Loucy (cell line): ENCODE results near the gene ERI2.

Experiments used
- H2AFZ ChIP-seq: fragments of 200-600 bp; sonication (generic); 2 replicates; pipeline ENCODE4 v1.6.0; 2016; ENCODE audit warnings: antibody characterized with exemption, mild to moderate bottlenecking, low read length, moderate library complexity
- H3F3A ChIP-seq: fragments of 200-600 bp; 2 replicates; pipeline ENCODE4 v1.6.0; 2016; ENCODE audit warnings: antibody characterized with exemption, low read depth, mild to moderate bottlenecking
- H3K27me3 ChIP-seq: fragments of 200-600 bp; sonication (generic); 2 replicates; pipeline ENCODE4 v1.6.1; 2014; ENCODE audit warnings: low read length, mild to moderate bottlenecking; ENCODE audit not compliant: insufficient read depth, poor library complexity, severe bottlenecking
- H3K36me3 ChIP-seq: fragments of 200-600 bp; sonication (generic); 2 replicates; pipeline ENCODE4 v1.6.1; 2016; ENCODE audit warnings: low read length; ENCODE audit not compliant: insufficient read depth
- H3K4me1 ChIP-seq: fragments of 200-600 bp; sonication (generic); 2 replicates; pipeline ENCODE4 v1.5.1; 2014; ENCODE audit warnings: low read length, mild to moderate bottlenecking; ENCODE audit not compliant: insufficient read depth, poor library complexity, severe bottlenecking
- H3K4me2 ChIP-seq: fragments of 200-600 bp; sonication (generic); 2 replicates; pipeline ENCODE4 v1.6.0; 2014; ENCODE audit warnings: antibody characterized with exemption, low read length, low read depth, mild to moderate bottlenecking; ENCODE audit not compliant: poor library complexity, severe bottlenecking
- H3K4me3 ChIP-seq: fragments of 200-600 bp; sonication (generic); 2 replicates; pipeline ENCODE4 v1.5.1; 2014; ENCODE audit warnings: low read length, mild to moderate bottlenecking, mixed read lengths; ENCODE audit not compliant: poor library complexity, severe bottlenecking
- H3K79me2 ChIP-seq: fragments of 200-600 bp; sonication (generic); 2 replicates; pipeline ENCODE4 v1.6.1; 2014; ENCODE audit warnings: low read length; ENCODE audit not compliant: insufficient read depth
- H3K9ac ChIP-seq: fragments of 200-600 bp; sonication (generic); 2 replicates; pipeline ENCODE4 v1.6.0; 2014; ENCODE audit warnings: mild to moderate bottlenecking, low read depth, low read length, moderate library complexity; ENCODE audit not compliant: poor library complexity, severe bottlenecking
- H3K9me2 ChIP-seq: fragments of 200-600 bp; sonication (generic); replicated peaks from 2 replicates; pipeline ENCODE4 v1.6.1; 2016; ENCODE audit warnings: low read depth, low read length, mixed read lengths
- H3K9me3 ChIP-seq: fragments of 200-600 bp; sonication (generic); 2 replicates; pipeline ENCODE4 v1.6.1; 2014; ENCODE audit warnings: mild to moderate bottlenecking, antibody characterized with exemption, low read length, low read depth; ENCODE audit not compliant: insufficient read depth
- H4K20me1 ChIP-seq: fragments of 200-600 bp; sonication (generic); 2 replicates; pipeline ENCODE4 v1.6.0; 2014; ENCODE audit warnings: antibody characterized with exemption, low read length, mild to moderate bottlenecking; ENCODE audit not compliant: insufficient read depth, poor library complexity, severe bottlenecking
- EZH2phosphoT487 ChIP-seq: fragments of 200-600 bp; IDR thresholded peaks from 2 replicates; pipeline ENCODE4 v1.6.1; 2018; ENCODE audit warnings: antibody characterized with exemption, mild to moderate bottlenecking, moderate library complexity, borderline replicate concordance
- TF ChIP-seq, protein P1 (sequence below): fragments of 200-600 bp; sonication (generic); conservative IDR thresholded peaks from 2 replicates; pipeline ENCODE4 v1.5.1; 2014; ENCODE audit warnings: mild to moderate bottlenecking, antibody characterized with exemption, low read length

The ERI2 gene, protein sequence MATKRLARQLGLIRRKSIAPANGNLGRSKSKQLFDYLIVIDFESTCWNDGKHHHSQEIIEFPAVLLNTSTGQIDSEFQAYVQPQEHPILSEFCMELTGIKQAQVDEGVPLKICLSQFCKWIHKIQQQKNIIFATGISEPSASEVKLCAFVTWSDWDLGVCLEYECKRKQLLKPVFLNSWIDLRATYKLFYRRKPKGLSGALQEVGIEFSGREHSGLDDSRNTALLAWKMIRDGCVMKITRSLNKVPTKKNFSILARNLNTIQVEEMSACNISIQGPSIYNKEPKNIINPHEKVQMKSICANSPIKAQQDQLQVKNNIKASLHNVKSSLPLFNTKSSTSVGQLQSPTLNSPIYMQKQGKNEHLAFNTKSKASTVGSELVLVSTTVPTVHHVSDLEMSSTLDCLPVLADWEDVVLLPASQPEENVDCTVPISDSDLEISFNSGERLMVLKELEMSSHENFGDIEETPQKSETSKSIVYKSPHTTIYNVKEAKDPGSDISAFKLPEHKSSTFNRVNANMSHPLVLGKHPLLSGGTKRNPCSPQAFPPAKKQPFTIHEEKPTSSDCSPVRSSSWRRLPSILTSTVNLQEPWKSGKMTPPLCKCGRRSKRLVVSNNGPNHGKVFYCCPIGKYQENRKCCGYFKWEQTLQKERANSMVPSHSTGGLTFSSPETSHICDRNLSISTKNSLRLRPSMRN

DNA sequence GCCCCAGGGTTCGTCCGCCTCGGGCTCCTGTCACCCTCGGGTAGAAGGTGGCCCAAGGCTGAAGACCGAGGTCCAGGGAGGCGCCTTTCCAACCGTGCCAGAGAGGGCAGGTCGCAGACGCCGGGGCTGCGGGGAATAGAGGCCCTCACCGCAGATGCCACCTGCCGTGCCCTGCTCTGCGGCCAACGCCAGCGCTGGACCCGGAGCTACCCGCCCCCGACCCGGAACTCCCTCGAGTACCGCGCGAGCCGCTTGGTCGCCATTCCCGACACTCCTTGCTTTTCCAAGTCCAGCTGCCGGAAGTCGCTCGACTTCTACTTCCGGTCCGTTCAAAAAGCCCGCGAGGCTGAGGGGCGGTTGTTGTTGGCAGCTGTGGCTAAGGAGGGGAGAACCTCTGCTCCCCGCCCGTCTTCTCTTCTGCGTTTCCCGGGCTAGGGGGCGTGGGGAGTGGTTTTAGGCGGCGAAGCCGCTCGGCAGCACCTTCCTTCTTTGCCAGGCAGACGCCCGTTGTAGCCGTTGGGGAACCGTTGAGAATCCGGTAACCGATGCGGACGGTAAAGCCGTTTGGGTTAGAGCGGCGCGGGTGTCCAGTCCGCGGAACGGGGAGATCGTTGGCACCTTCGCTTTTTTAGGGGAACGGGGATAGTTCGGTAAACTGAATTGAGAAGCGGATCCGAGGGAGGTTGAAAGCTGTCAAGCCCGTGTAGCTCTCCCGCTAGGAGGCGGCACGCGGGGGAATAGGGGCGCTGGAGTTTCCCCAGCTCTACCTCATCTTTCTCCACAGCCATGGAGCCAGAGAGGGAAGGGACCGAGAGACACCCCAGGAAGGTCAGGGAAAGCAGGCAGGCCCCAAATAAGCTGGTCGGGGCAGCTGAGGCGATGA lies at the start of gene ERI2, which contains the start of gene REXO5:
Gene ERI2, minus strand, starts transcription at position 305 of the 883 bp plus-strand sequence. Its CDS starts 42 bp downstream, at position 263.
Gene REXO5, plus strand, starts transcription at position 360 of the 883 bp plus-strand sequence. Its CDS starts 427 bp downstream, at position 787.
- H3K4me3 ChIP-seq: peak within 1 kb of the TSS; percentile 82
- no peaks in the 10 kb centered on the region for H3K27me3 ChIP-seq
- peak within 1 kb of the TSS; percentile 99 for H3K9ac ChIP-seq
- H3K9me2 ChIP-seq: no peaks in the 10 kb centered on the region
- peak within 1 kb of the TSS; percentile 72 for H2AFZ ChIP-seq
- no peaks in the 10 kb centered on the region for H3K36me3 ChIP-seq
- H3F3A ChIP-seq: peaks cover 5% of the 10 kb centered on the region; the same call in 1 of the 2 replicates
- no peak for TF ChIP-seq EZH2phosphoT487
- TF ChIP-seq, protein P1, sequence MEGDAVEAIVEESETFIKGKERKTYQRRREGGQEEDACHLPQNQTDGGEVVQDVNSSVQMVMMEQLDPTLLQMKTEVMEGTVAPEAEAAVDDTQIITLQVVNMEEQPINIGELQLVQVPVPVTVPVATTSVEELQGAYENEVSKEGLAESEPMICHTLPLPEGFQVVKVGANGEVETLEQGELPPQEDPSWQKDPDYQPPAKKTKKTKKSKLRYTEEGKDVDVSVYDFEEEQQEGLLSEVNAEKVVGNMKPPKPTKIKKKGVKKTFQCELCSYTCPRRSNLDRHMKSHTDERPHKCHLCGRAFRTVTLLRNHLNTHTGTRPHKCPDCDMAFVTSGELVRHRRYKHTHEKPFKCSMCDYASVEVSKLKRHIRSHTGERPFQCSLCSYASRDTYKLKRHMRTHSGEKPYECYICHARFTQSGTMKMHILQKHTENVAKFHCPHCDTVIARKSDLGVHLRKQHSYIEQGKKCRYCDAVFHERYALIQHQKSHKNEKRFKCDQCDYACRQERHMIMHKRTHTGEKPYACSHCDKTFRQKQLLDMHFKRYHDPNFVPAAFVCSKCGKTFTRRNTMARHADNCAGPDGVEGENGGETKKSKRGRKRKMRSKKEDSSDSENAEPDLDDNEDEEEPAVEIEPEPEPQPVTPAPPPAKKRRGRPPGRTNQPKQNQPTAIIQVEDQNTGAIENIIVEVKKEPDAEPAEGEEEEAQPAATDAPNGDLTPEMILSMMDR: peak; percentile 53
- H4K20me1 ChIP-seq: no peaks in the 10 kb centered on the region
- peak within 1 kb of the TSS; percentile 97 for H3K4me2 ChIP-seq
- H3K79me2 ChIP-seq: peaks cover 56% of the 10 kb centered on the region
- H3K4me1 ChIP-seq: peaks cover 51% of the 10 kb centered on the region
- H3K9me3 ChIP-seq: no peaks in the 10 kb centered on the region

DNA sequence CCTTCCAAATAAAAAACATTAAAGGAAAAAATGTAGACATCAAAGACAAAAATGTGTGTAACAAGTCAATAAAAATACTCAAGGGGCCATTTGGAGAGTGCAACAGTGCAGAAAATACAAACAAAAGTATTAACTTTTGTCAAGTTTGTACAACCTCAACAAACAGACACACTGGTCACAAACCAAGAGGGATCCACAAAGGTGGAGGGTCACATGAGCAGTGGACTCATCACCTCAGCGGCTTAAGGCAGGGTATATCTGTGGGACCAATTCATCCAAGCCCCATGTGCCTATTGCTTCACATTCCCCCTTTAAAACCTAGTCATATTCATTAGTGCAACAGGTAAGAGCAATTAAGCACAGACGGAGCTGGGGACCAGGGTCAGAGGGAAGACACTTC lies 48.7 kb upstream of the ERI2 start:
- H3K4me1 ChIP-seq: peaks cover 3% of the 10 kb centered on the region

More for the DNA sequence above, 48.7 kb upstream of the ERI2 start:
- Histone ChIP-seq H3K9ac (no peak overlapping the region), H3K9me3 (no peaks in the 10 kb centered on the region), H4K20me1 (no peaks in the 10 kb centered on the region), H3K4me3 (no peak overlapping the region), H3K36me3 (peaks cover 31% of the 10 kb centered on the region; the same call in 1 of the 2 replicates), H3F3A (no peaks in the 10 kb centered on the region), H2AFZ (no peak overlapping the region), H3K4me2 (no peak overlapping the region), H3K27me3 (no peaks in the 10 kb centered on the region), H3K9me2 (no peaks in the 10 kb centered on the region), H3K79me2 (no peaks in the 10 kb centered on the region)
- no peak for TF ChIP-seq EZH2phosphoT487
- TF ChIP-seq, protein P1: no peak
